ENCODE measurements around the gene MEIS2.

GRCh38 chr15:36863570-36863969 is 236.8 kb downstream of the MEIS2 start:
- TF ChIP-seq REST (IDR thresholded peaks at IDR 0.05; ENCODE audit: insufficient read depth in 1 of 2, low read depth in 2 of 2, low read length in 2 of 2), result no peak
- TF ChIP-seq POLR2AphosphoS5 (IDR thresholded peaks at IDR 0.05; ENCODE audit: low read depth, low read length), result no peak
- TF ChIP-seq SIN3A (IDR thresholded peaks at IDR 0.05; ENCODE audit: borderline replicate concordance, insufficient read depth, low read length), result no peak
